HFFc6 (cell line): ENCODE data around the gene NSL1. TPM values are rescaled to one million over a fixed set of nuclear protein-coding genes. Genes with fewer than 3 reads are reported as not detected.
"Not testable (repeated sequence)": the region's sequence is repeated elsewhere in the genome, so short reads cannot be mapped to it uniquely, and the experiment has no call there.

ENCODE experiments used
- DNase-seq: peaks from one replicate; pipeline ENCODE4 v3.0.0-alpha.2; 2018
- H3K27ac Mint-ChIP-seq: 2 replicates; pipeline ENCODE4 v1.8.0; 2020; ENCODE audit warnings: mild to moderate bottlenecking, mixed read lengths
- H3K27me3 Mint-ChIP-seq: 2 replicates; pipeline ENCODE4 v1.8.0; 2021; ENCODE audit warnings: mild to moderate bottlenecking, moderate library complexity, mixed read lengths; ENCODE audit not compliant: insufficient read depth
- H3K36me3 Mint-ChIP-seq: 2 replicates; pipeline ENCODE4 v1.8.0; 2021; ENCODE audit warnings: low read depth, mixed read lengths
- H3K4me1 Mint-ChIP-seq: 2 replicates; pipeline ENCODE4 v1.8.0; 2020; ENCODE audit warnings: low read depth, mixed read lengths
- H3K4me3 Mint-ChIP-seq: 2 replicates; pipeline ENCODE4 v1.8.0; 2020; ENCODE audit warnings: mild to moderate bottlenecking, moderate library complexity, mixed read lengths
- H3K9me3 Mint-ChIP-seq: 2 replicates; pipeline ENCODE4 v1.8.0; 2020; ENCODE audit warnings: mild to moderate bottlenecking, mixed read lengths
- CTCF ChIP-seq: fragments of 200-600 bp; sonication (generic); IDR thresholded peaks from 2 replicates; pipeline ENCODE4 v1.5.0; 2021; ENCODE audit warnings: antibody characterized with exemption, mild to moderate bottlenecking
- total RNA-seq, 6 experiments: library from RNA; stranded (reverse); fragmentation: NEBNext Ultra II Directional; extraction: Animal tissue kit (Norgen Biotek cat#: 25700); gene quantifications; 2 replicates in 1 of 6; 3 replicates in 5 of 6; pipeline ENCODE4 v1.2.3, GENCODE V29; 2021

NSL1 gene
- total RNA-seq, 6 experiments from 2014 or later, result 28.7 to 35.1 (median 30.4) TPM

- Mint-ChIP-seq H3K9me3 (no peaks in the 10 kb centered on the region), H3K4me3 (no peak overlapping the region), H3K27me3 (no peaks in the 10 kb centered on the region), H3K36me3 (no peaks in the 10 kb centered on the region), H3K4me1 (no peaks in the 10 kb centered on the region), H3K27ac (no peak overlapping the region)
- DNase-seq, result no peak
- no peak for TF ChIP-seq CTCF
Observed at GRCh38 chr1:212733109-212733508, 58.5 kb downstream of the NSL1 start.

GRCh38 chr1:212731630-212732029 is 59.9 kb downstream of the NSL1 start:
- Mint-ChIP-seq H3K36me3 (no peaks in the 10 kb centered on the region), H3K4me1 (no peaks in the 10 kb centered on the region), H3K9me3 (no peaks in the 10 kb centered on the region), H3K4me3 (no peak overlapping the region), H3K27ac (no peak overlapping the region), H3K27me3 (no peaks in the 10 kb centered on the region)
- TF ChIP-seq CTCF, result no peak
- DNase-seq, result no peak

- no peak overlapping the region for H3K27ac Mint-ChIP-seq
- no peak for TF ChIP-seq CTCF
- no peaks in the 10 kb centered on the region for H3K9me3 Mint-ChIP-seq
- no peak for DNase-seq
- no peaks in the 10 kb centered on the region for H3K4me1 Mint-ChIP-seq
- H3K36me3 Mint-ChIP-seq, result peaks cover 4% of the 10 kb centered on the region
- no peak overlapping the region for H3K4me3 Mint-ChIP-seq
- no peaks in the 10 kb centered on the region for H3K27me3 Mint-ChIP-seq
Observed at GRCh38 chr1:212728606-212729005, 63.0 kb downstream of the NSL1 start.

GRCh38 chr1:212727386-212728181 is 64.0 kb downstream of the NSL1 start:
- H3K27ac Mint-ChIP-seq, result no peak overlapping the region
- no peak for DNase-seq
- no peaks in the 10 kb centered on the region for H3K27me3 Mint-ChIP-seq
- H3K4me1 Mint-ChIP-seq, result peaks cover 2% of the 10 kb centered on the region
- no peak overlapping the region for H3K4me3 Mint-ChIP-seq
- peaks cover 7% of the 10 kb centered on the region for H3K36me3 Mint-ChIP-seq
- no peaks in the 10 kb centered on the region for H3K9me3 Mint-ChIP-seq
- TF ChIP-seq CTCF, result no peak

GRCh38 chr1:212724679-212725078 is 66.9 kb downstream of the NSL1 start:
- H3K27ac Mint-ChIP-seq, DNase-seq, H3K4me3 Mint-ChIP-seq, H3K36me3 Mint-ChIP-seq, H3K9me3 Mint-ChIP-seq, H3K27me3 Mint-ChIP-seq: not testable (repeated sequence)
- peaks cover 18% of the 10 kb centered on the region for H3K4me1 Mint-ChIP-seq

GRCh38 chr1:212722270-212722957 is 69.2 kb downstream of the NSL1 start:
- Mint-ChIP-seq H3K4me3 (no peak overlapping the region), H3K36me3 (peaks cover 7% of the 10 kb centered on the region), H3K4me1 (peaks cover 18% of the 10 kb centered on the region), H3K27ac (no peak overlapping the region), H3K27me3 (no peaks in the 10 kb centered on the region; the same call in 1 of the 2 replicates), H3K9me3 (no peaks in the 10 kb centered on the region)
- no peak for TF ChIP-seq CTCF
- DNase-seq, result no peak
